AG04449 (cell line): ENCODE measurements around the gene EPHA6.

Source experiments
- CTCF ChIA-PET: fragments of 350-600 bp; formaldehyde crosslinking; extraction: SDS; loops from one replicate; lab custom pipeline; 2021; ENCODE audit warnings: antibody characterized with exemption; lab: Yijun Ruan, JAX
- POLR2A ChIA-PET: fragments of 400-600, 350-600 bp; formaldehyde crosslinking; extraction: SDS; loops from one replicate; lab custom pipeline; 2020; ENCODE audit warnings: antibody characterized with exemption, inconsistent platforms; lab: Yijun Ruan, JAX
- DNase-seq: peaks from one replicate; pipeline ENCODE4 v3.0.0-alpha.2; 2010; ENCODE audit warnings: low read depth, low spot score
- H3K4me3 ChIP-seq: 2 replicates; pipeline ENCODE4 v1.5.1; 2011; ENCODE audit warnings: low read depth, mild to moderate bottlenecking, control low read depth, low read length
- TF ChIP-seq, protein P1 (sequence below): IDR thresholded peaks from one replicate; pipeline ENCODE4 v1.5.1; 2011; ENCODE audit warnings: mild to moderate bottlenecking, moderate library complexity, low read length, control low read depth, inconsistent platforms; ENCODE audit not compliant: insufficient read depth; ENCODE audit errors: missing control alignments

The EPHA6 gene

DNA sequence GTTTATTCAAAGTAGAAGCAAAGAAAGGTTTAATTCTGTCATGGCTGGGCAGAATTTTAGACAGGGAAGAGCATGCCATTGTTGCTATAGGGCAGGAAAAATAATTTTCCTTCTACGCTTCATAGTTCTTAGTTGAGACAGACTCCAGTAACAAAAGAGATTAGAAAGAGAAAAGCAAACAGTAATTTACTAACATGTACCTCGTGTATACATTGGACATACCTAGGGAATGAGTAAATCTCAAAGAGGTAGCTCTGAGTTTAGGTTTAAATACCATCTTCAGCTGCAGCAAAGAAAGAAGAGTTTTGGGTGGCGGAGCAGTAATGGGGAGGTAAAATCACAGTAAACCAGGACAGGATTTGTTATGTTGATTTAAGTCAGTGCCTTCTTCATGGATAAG is 416.1 kb downstream of the EPHA6 start:
- TF ChIP-seq, protein P1, sequence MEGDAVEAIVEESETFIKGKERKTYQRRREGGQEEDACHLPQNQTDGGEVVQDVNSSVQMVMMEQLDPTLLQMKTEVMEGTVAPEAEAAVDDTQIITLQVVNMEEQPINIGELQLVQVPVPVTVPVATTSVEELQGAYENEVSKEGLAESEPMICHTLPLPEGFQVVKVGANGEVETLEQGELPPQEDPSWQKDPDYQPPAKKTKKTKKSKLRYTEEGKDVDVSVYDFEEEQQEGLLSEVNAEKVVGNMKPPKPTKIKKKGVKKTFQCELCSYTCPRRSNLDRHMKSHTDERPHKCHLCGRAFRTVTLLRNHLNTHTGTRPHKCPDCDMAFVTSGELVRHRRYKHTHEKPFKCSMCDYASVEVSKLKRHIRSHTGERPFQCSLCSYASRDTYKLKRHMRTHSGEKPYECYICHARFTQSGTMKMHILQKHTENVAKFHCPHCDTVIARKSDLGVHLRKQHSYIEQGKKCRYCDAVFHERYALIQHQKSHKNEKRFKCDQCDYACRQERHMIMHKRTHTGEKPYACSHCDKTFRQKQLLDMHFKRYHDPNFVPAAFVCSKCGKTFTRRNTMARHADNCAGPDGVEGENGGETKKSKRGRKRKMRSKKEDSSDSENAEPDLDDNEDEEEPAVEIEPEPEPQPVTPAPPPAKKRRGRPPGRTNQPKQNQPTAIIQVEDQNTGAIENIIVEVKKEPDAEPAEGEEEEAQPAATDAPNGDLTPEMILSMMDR: no peak
- no peak overlapping the region for H3K4me3 ChIP-seq
- ChIA-PET CTCF (no interaction called here), POLR2A (no interaction called here)
- no peak for DNase-seq

DNA sequence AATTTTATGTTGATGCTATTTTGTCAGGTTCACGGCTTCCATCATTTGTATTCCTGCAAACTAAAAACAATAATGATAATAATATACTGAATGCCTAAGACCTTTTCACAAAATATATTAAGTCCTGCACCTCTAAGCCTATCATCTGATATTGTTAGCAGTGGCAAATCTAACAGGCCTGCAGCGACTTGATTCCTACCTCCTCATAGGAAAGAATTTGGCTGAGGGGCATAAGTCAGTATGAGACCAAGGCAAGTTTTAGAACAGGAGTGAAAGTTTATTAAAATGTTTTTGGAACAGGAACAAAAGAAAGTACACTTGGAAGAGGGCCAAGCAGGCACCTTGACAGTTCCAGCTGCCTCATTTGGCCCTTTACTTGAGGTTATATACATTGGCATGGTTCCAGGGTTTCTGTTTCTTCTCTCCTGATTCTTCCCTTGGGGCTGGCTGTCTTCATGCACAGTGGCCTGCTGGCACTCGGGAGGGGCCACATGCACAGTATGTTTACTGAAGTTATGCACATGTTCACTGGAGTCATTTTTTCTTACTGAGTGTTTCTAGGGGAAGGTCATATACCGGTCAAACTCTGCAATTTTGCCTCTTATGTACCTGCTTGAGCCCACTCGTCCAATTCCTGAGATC is 418.1 kb downstream of the EPHA6 start:
- TF ChIP-seq, protein P1: no peak
- H3K4me3 ChIP-seq: no peak overlapping the region
- ChIA-PET CTCF (no interaction called here), POLR2A (no interaction called here)
- no peak for DNase-seq

DNA sequence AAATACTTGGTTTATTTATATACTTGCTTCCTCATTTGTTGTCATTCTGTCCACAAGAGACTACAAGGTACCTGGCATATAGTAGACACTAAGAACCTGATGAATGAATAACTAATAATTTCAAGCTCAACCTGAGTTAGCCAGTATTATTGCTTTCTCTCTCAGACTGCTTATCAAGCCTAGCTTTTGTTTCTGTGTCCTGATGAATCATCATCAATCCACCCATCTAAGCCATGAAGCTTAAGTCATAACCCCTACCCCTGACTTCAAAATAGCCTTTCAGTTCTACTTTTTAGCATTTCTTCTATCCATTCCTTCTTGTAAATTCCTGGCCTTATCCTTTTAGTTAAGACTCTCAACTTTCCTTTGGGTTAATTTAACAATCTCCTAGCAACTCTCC is 420.8 kb downstream of the EPHA6 start:
- CTCF ChIA-PET: no interaction called here

DNA sequence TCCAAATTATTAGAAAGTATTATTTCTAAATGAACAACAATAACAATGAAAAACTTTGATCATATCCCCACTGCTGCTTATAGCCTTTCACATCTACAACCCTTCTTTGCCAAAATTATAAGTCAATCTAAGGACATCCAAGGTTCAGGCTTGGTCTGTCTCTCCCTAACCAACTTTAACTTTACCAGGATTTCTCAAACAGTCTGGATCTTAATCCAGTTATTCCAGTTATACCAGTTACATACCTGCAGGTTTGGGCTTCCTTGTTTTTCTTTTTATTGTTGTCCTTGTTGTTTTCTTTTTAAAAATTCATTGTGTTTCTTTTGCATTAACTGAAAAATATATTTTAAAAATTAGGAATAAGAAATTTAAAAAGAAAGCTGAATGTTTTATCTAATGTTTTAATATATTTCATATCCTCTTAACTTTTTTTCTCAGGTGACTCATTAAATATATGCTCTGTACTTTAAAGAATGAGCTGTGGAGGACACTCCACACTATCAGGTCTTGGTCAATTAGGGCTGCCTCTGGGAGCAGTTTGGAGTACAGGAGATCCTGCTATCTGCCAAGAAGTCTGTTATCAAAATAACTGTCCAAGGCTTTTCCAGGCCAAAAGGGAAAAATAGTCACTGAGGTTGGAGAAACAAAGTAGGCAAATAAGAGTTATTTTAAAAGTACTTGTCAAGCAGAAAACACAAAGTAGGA is 421.4 kb downstream of the EPHA6 start:
- ChIA-PET CTCF (no interaction called here), POLR2A (no interaction called here)
- TF ChIP-seq, protein P1: no peak
- H3K4me3 ChIP-seq: no peak overlapping the region
- DNase-seq: no peak

More for the DNA sequence above, 420.8 kb downstream of the EPHA6 start:
- POLR2A ChIA-PET: no interaction called here
- no peak for DNase-seq
- TF ChIP-seq, protein P1: no peak
- H3K4me3 ChIP-seq: no peak overlapping the region

DNA sequence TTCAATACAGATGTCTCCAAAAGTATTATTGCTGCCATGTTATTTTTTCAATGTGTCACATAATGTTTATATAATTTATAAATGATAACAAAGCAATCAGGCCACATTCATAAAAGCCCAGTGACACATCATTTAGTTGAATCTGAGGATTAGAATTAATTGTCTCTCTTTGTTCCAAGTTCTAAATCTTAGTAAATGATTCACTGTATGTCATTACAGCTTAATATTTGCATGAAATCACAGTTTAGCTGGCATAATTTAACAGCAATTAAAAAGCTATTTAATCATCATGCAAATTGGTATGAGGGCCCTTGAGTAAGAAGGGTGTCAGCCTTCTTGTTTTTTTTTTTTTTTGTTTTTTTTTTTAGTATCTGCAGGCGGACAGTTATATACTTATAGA is 427.0 kb downstream of the EPHA6 start:
- TF ChIP-seq, protein P1: no peak
- no peak for DNase-seq
- POLR2A ChIA-PET: no interaction called here
- CTCF ChIA-PET: no interaction called here
- no peak overlapping the region for H3K4me3 ChIP-seq

DNA sequence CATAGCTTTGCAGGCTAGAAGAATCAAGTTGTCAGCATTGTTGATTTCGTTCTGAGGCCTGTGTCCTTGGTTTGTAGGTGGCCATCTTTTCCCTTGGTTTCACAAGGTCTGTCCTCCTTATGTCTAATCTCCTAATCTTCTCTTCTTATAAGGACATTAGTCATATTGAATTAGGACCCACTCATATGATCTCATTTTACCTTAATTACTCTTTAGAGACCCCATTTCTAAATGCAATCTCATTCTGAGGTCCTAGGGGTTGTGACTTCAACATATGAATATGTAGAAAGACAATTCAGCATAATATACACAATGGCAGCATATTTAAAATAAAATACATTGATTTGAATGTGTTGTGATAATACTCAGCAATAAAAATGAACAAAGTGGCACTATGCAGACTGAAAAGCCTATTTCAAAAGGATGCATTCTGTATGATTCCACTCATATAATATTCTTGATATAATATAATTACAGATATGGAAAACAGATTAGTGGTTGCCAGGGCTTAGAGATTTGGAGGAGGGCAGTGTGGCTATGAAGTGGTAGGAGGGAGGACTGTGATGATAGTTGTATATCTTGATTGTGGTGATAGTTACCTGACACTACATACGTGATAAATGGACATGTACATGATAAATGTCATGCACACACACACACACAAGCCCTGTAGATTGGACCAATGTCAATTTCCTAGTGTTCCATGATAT is 431.0 kb downstream of the EPHA6 start:
- no peak for DNase-seq
- ChIA-PET CTCF (no interaction called here), POLR2A (no interaction called here)
- H3K4me3 ChIP-seq: no peak overlapping the region
- TF ChIP-seq, protein P1: no peak
